ENCODE data around the gene CELF5. TPM values are rescaled to one million over a fixed set of nuclear protein-coding genes. Genes with fewer than 3 reads are reported as not detected.

Gene CELF5
- total RNA-seq, 6 experiments from 2014 or later: 0.07 to 1.6 (median 0.34) TPM

DNA sequence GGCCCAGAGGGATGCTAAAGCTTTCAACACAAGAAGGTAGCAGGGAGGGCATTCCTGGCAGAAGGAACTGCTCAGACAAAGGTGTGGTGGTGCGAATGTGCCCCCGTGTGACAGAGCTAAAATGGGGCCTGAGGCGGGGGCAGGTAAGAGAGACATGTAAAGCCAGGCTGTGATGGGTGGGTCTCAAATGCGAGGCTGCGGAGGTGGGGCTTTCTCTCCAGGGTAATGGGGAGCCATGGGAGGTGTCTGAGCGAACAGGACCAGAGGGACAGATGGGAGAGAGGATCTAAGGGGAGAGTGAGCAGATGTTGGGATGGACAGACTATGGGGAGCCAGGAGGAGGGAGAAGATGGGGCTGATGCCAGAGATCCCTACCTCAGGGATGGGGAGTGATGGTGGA lies 97.2 kb downstream of the CELF5 start:
- Histone ChIP-seq H3K27me3 (no peaks in the 10 kb centered on the region), H3K9me3 (no peaks in the 10 kb centered on the region), H3K4me1 (no peaks in the 10 kb centered on the region), H3K36me3 (no peaks in the 10 kb centered on the region), H3K4me3 (no peak overlapping the region), H3K27ac (no peak overlapping the region)
- no peak for DNase-seq
- intact Hi-C loops (cut with DNase I): loop anchor here (5.0 to 10.0 kb wide), 2 partner anchors 113 to 156 kb away; no protein-coding TSS in a partner anchor
- WGBS (ENCODE audit: insufficient coverage, low coverage, low lambda C conversion rate, missing lambda C conversion rate): 66% methylated on average over 6 of the region's 6 CpGs
- TF ChIP-seq, protein P1, sequence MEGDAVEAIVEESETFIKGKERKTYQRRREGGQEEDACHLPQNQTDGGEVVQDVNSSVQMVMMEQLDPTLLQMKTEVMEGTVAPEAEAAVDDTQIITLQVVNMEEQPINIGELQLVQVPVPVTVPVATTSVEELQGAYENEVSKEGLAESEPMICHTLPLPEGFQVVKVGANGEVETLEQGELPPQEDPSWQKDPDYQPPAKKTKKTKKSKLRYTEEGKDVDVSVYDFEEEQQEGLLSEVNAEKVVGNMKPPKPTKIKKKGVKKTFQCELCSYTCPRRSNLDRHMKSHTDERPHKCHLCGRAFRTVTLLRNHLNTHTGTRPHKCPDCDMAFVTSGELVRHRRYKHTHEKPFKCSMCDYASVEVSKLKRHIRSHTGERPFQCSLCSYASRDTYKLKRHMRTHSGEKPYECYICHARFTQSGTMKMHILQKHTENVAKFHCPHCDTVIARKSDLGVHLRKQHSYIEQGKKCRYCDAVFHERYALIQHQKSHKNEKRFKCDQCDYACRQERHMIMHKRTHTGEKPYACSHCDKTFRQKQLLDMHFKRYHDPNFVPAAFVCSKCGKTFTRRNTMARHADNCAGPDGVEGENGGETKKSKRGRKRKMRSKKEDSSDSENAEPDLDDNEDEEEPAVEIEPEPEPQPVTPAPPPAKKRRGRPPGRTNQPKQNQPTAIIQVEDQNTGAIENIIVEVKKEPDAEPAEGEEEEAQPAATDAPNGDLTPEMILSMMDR (IDR thresholded peaks at IDR 0.05): no peak
- TF ChIP-seq POLR2A (IDR thresholded peaks at IDR 0.05): no peak
- no peak for ATAC-seq

DNA sequence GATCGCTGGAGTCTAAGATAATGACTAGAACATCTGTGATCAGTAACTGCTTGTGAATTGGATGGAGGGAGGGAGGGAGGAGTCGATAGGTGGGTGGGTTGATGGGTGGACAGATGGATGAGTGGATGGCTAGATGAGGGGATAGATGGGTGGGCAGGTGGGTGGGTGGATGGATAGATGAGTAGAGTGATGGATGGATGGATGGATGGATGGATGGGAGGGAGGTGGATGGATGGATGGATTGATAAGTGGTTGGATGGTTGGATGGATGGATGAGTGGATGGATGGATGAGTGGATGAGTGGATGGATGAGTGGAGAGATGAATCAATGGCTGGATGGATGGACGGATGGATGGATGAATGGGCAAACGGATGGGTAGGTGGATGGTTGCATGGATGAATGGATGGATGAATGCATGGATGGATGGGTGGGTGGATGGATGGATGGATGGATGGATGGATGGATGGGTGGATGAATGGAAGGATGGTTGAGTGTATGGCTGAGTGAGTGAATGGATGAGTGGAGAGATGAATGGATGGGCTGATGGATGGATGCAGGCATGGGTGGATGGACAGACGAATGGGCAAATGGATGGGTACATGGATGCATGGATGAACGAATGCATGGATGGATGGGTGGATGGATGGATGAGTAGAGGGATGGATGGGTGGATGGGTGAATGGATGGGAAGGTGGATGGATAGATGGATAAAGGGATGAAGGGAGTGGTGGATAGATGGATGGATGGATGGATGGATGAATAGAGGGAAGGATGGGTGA lies 97.9 kb downstream of the CELF5 start:
- 69% methylated on average over 6 of the region's 6 CpGs for whole genome bisulfite sequencing (ENCODE audit: insufficient coverage, low coverage, low lambda C conversion rate, missing lambda C conversion rate)
- H3K27ac ChIP-seq: no peak overlapping the region
- TF ChIP-seq, protein P1 (IDR thresholded peaks at IDR 0.05): no peak
- no peak for TF ChIP-seq POLR2A (IDR thresholded peaks at IDR 0.05)

GRCh38 chr19:3323026-3323425 lies 98.6 kb downstream of the CELF5 start:
- intact Hi-C loops (cut with DNase I): loop anchor here (5.0 to 10.0 kb wide), 2 partner anchors 112 to 154 kb away; no protein-coding TSS in a partner anchor
- Histone ChIP-seq H3K27me3 (no peaks in the 10 kb centered on the region), H3K27ac (no peak overlapping the region), H3K36me3 (no peaks in the 10 kb centered on the region), H3K4me3 (no peak overlapping the region), H3K9me3 (no peaks in the 10 kb centered on the region), H3K4me1 (no peaks in the 10 kb centered on the region)
- no CpG with 5 or more reads among the region's 2 CpGs for WGBS (ENCODE audit: insufficient coverage, low coverage, low lambda C conversion rate, missing lambda C conversion rate)
- no peak for DNase-seq
- no peak for ATAC-seq
- TF ChIP-seq, protein P1 (IDR thresholded peaks at IDR 0.05): no peak
- TF ChIP-seq POLR2A (IDR thresholded peaks at IDR 0.05): no peak

More for the DNA sequence above, 97.9 kb downstream of the CELF5 start:
- Histone ChIP-seq H3K9me3 (no peaks in the 10 kb centered on the region), H3K4me1 (no peaks in the 10 kb centered on the region), H3K27me3 (no peaks in the 10 kb centered on the region), H3K4me3 (no peak overlapping the region), H3K36me3 (no peaks in the 10 kb centered on the region)
- ATAC-seq (no peak), DNase-seq (no peak)
- intact Hi-C loops (cut with DNase I): loop anchor here (5.0 to 10.0 kb wide), 2 partner anchors 112 to 155 kb away; no protein-coding TSS in a partner anchor

- intact Hi-C loops (cut with DNase I): loop anchor here (5.0 to 10.0 kb wide), 2 partner anchors 111 to 154 kb away; no protein-coding TSS in a partner anchor
- 20% methylated on average over 2 of the region's 2 CpGs for WGBS (ENCODE audit: insufficient coverage, low coverage, low lambda C conversion rate, missing lambda C conversion rate)
- Histone ChIP-seq H3K4me1 (no peaks in the 10 kb centered on the region), H3K4me3 (no peak overlapping the region), H3K27ac (no peak overlapping the region), H3K36me3 (no peaks in the 10 kb centered on the region), H3K27me3 (no peaks in the 10 kb centered on the region), H3K9me3 (no peaks in the 10 kb centered on the region)
- TF ChIP-seq POLR2A (IDR thresholded peaks at IDR 0.05): no peak
- TF ChIP-seq, protein P1 (IDR thresholded peaks at IDR 0.05): no peak
- DNase-seq (no peak), ATAC-seq (no peak)
Measured at GRCh38 chr19:3323658-3324057, 99.2 kb downstream of the CELF5 start.

Data from right lobe of liver (tissue), 6 donors.